Measurements from ENCODE around the gene DOCK2.

DNA sequence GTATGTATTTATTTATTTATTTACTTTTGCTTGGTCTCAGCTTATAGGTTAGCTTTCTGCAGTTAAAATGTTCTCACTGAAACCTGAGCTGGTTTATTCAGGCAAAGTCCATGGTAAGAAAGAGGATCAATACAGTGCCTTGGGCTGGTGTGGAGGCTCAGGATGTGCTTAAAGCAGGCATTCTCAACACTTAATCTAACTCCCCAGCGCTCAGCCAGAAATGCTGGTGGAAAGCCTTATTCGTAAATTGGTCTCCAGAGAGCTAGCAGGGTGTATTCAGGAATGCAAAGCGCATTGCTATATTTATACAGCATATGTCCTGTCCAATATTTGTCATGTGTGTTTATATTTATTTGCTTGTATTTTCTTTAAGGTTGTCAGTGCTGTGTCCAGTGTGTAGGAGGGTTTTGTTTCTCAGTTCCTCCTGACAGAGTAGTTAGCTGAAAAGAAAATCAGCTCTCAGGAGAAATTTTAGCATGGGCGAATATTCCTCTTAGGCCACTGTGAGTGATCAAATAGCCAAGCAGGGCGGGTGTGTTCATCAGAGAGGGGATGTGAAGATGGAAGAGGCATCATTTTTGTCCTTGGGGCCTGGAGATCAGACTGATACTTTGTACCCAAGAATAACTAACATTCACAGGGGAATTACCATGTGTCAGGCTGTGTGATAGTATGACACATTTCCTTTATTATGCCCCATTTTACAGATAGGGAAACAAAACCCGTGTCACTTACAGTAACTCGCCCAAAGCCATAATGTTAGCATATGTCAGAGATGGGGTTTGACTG lies 65.8 kb downstream of the DOCK2 start:
- TF ChIP-seq, protein P1, sequence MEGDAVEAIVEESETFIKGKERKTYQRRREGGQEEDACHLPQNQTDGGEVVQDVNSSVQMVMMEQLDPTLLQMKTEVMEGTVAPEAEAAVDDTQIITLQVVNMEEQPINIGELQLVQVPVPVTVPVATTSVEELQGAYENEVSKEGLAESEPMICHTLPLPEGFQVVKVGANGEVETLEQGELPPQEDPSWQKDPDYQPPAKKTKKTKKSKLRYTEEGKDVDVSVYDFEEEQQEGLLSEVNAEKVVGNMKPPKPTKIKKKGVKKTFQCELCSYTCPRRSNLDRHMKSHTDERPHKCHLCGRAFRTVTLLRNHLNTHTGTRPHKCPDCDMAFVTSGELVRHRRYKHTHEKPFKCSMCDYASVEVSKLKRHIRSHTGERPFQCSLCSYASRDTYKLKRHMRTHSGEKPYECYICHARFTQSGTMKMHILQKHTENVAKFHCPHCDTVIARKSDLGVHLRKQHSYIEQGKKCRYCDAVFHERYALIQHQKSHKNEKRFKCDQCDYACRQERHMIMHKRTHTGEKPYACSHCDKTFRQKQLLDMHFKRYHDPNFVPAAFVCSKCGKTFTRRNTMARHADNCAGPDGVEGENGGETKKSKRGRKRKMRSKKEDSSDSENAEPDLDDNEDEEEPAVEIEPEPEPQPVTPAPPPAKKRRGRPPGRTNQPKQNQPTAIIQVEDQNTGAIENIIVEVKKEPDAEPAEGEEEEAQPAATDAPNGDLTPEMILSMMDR (IDR thresholded peaks at IDR 0.05; ENCODE audit: insufficient read depth, low read length, poor library complexity, severe bottlenecking): no peak
- no peak for TF ChIP-seq EZH2phosphoT487 (conservative IDR thresholded peaks at IDR 0.05; ENCODE audit: low read length)
